Thyroid gland (tissue), 4 donors: ENCODE measurements around the gene ZNF474. TPM values are rescaled to one million over a fixed set of nuclear protein-coding genes. Genes with fewer than 3 reads are reported as not detected.

Experiments used
- DNase-seq, 2 donors: peaks; one replicate each; pipeline ENCODE4 v3.0.0-alpha.2; 2019
- H3K27ac ChIP-seq, 3 donors: fragments of 200-600 bp; sonication (generic); 1 replicate in 2 of 3; 2 replicates in 1 of 3; pipeline ENCODE4 v1.5.1; 2016 to 2019; ENCODE audit warnings: mild to moderate bottlenecking in 1 of 3, moderate library complexity in 1 of 3
- H3K27me3 ChIP-seq: fragments of 200-600 bp; sonication (generic); one replicate; pipeline ENCODE4 v1.5.1; 2019
- H3K36me3 ChIP-seq, 2 donors: fragments of 200-600 bp; sonication (generic); one replicate each; pipeline ENCODE4 v1.5.1; 2016 to 2019
- H3K4me1 ChIP-seq, 2 donors: fragments of 200-600 bp; sonication (generic); one replicate each; pipeline ENCODE4 v1.5.1; 2017 to 2019
- H3K4me3 ChIP-seq, 3 donors: fragments of 200-600 bp; sonication (generic); replicated peaks in 1 of 3; 1 replicate in 2 of 3; 2 replicates in 1 of 3; pipeline ENCODE4 v1.5.1; 2016; ENCODE audit warnings: mild to moderate bottlenecking in 1 of 3
- H3K9me3 ChIP-seq: fragments of 200-600 bp; sonication (generic); one replicate; pipeline ENCODE4 v1.5.1; 2017
- CTCF ChIP-seq, 6 experiments: fragments of 200-600 bp in 3 of 6; fragments of 450-650 bp in 3 of 6; sonication (generic) in 3 of 6; IDR thresholded peaks; one replicate each; pipeline ENCODE4 v1.5.1; 2016 to 2019; ENCODE audit warnings: antibody characterized with exemption in 6 of 6, mild to moderate bottlenecking in 2 of 6, inconsistent platforms in 1 of 6, moderate library complexity in 1 of 6
- POLR2A ChIP-seq, 2 donors: fragments of 450-650 bp; IDR thresholded peaks; one replicate each; pipeline ENCODE4 v1.6.1; 2017; ENCODE audit warnings: antibody characterized with exemption in 2 of 2, mild to moderate bottlenecking in 2 of 2, moderate library complexity in 1 of 2
- WGBS, 2 donors: methylation state at CpG; one replicate each; pipeline ENCODE4 v1.1.5; 2017; 5-methylcytosine and 5-hydroxymethylcytosine counted together
- intact Hi-C: fragments of 100-400 bp; cut with DNase I; formaldehyde crosslinking; loops from one replicate; pipeline ENCODE4 v1.15.1; 2023
- total RNA-seq, 4 donors: library from RNA; depleted of rRNA; stranded (reverse); fragments of >200 nt; gene quantifications; one replicate each; pipeline ENCODE4 v1.2.3, GENCODE V29; 2016

Gene ZNF474
- total RNA-seq, 4 donors from 2014 or later, result 0.33 to 1.5 (median 0.54) TPM; not detected in 1

- TF ChIP-seq CTCF (IDR thresholded peaks at IDR 0.05) (no peak), POLR2A (IDR thresholded peaks at IDR 0.05) (no peak)
- H3K27ac ChIP-seq, result peak overlapping the region; percentile 60 to 96 (median 78)
- H3K27me3 ChIP-seq, result no peaks in the 10 kb centered on the region
- H3K36me3 ChIP-seq, result no peaks in the 10 kb centered on the region
- DNase-seq, result peak; percentile 77 to 85
- intact Hi-C loops, result no loop called here
- no peak overlapping the region for H3K4me3 ChIP-seq
- no peaks in the 10 kb centered on the region for H3K9me3 ChIP-seq
- 47 to 60% methylated on average over 11 of the region's 11 CpGs for WGBS, 2 donors
- peaks cover 46 to 49% of the 10 kb centered on the region in 2 donors for H3K4me1 ChIP-seq
Observed at GRCh38 chr5:122121479-122122465, 7.6 kb upstream of the ZNF474 start.

GRCh38 chr5:122124766-122125165 lies 4.6 kb upstream of the ZNF474 start:
- H3K9me3 ChIP-seq, result no peaks in the 10 kb centered on the region
- TF ChIP-seq POLR2A (IDR thresholded peaks at IDR 0.05) (no peak), CTCF (IDR thresholded peaks at IDR 0.05) (no peak)
- H3K4me3 ChIP-seq, result no peak overlapping the region
- 95 to 96% methylated on average over 2 of the region's 2 CpGs for WGBS, 2 donors
- peaks cover 31 to 32% of the 10 kb centered on the region in 2 donors for H3K4me1 ChIP-seq
- no peak for DNase-seq
- intact Hi-C loops, result no loop called here
- no peaks in the 10 kb centered on the region for H3K36me3 ChIP-seq
- no peak overlapping the region for H3K27ac ChIP-seq
- no peaks in the 10 kb centered on the region for H3K27me3 ChIP-seq

GRCh38 chr5:122126177-122126755 lies 3.1 kb upstream of the ZNF474 start:
- DNase-seq, result no peak
- TF ChIP-seq POLR2A (IDR thresholded peaks at IDR 0.05) (no peak), CTCF (IDR thresholded peaks at IDR 0.05) (no peak)
- H3K9me3 ChIP-seq, result no peaks in the 10 kb centered on the region
- no peaks in the 10 kb centered on the region for H3K27me3 ChIP-seq
- H3K36me3 ChIP-seq, result no peaks in the 10 kb centered on the region
- peaks cover 16 to 18% of the 10 kb centered on the region in 2 donors for H3K4me1 ChIP-seq
- WGBS, 2 donors, result 70 to 81% methylated on average over 2 of the region's 2 CpGs
- no peak overlapping the region for H3K27ac ChIP-seq
- H3K4me3 ChIP-seq, result no peak overlapping the region
- intact Hi-C loops, result no loop called here

- 64 to 69% methylated on average over 10 of the region's 10 CpGs for WGBS, 2 donors
- peaks cover 11 to 14% of the 10 kb centered on the region in 2 donors for H3K4me1 ChIP-seq
- no peaks in the 10 kb centered on the region for H3K36me3 ChIP-seq
- H3K27ac ChIP-seq, result peak overlapping the region in 2 of 3 donors; percentile 0 to 2
- H3K9me3 ChIP-seq, result no peaks in the 10 kb centered on the region
- DNase-seq, result peak; percentile 16 to 38
- TF ChIP-seq CTCF (IDR thresholded peaks at IDR 0.05), result no peak
- no peak for TF ChIP-seq POLR2A (IDR thresholded peaks at IDR 0.05)
- intact Hi-C loops, result no loop called here
- no peaks in the 10 kb centered on the region for H3K27me3 ChIP-seq
- H3K4me3 ChIP-seq, result no peak overlapping the region
Observed at GRCh38 chr5:122126756-122127321, 2.5 kb upstream of the ZNF474 start.
